GM21360 (cell line): Measurements from ENCODE around the gene ASAP2.

Source experiments
- ATAC-seq: cut with Tn5 transposase; IDR thresholded peaks from one replicate; pipeline ENCODE4 v1.9.1; 2021; ENCODE audit warnings: mild to moderate bottlenecking, moderate library complexity; ENCODE audit not compliant: unreplicated experiment

The ASAP2 gene

GRCh38 chr2:9373476-9373875 lies 166.9 kb downstream of the ASAP2 start:
- no peak for ATAC-seq

GRCh38 chr2:9374071-9374730 lies 167.6 kb downstream of the ASAP2 start:
- ATAC-seq: no peak

GRCh38 chr2:9375857-9376428 lies 169.3 kb downstream of the ASAP2 start:
- no peak for ATAC-seq

DNA sequence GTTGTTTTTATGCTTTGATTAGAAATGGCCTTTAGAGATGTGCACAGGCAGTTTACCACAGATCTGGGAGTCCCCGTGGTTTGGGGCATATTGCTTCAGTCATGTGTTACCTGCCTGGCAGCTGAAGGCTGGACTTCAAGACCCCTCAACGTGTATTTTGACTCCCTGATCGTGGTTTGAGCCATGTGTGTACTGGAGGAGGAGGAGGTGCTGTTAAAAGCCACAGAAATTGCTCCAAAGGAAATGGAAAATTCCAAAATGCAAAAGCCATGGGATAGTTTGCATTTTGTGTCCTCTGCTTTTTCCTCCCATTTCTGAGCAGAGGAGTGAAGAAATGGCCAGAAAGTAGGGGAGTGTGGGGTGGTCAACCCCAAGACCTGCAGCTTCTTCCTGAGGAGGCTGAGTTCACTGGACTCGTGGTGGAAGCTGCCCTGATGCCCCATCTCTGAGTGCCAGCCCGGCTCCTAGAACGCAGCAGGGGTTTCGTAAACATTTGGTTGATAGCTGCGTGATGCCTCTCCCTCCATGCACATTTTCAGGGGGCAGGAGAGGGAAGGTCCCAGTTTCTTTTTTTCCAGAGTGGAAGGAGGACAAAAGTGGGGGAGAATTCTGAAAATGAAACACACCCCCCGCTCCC lies 171.0 kb downstream of the ASAP2 start:
- no peak for ATAC-seq

DNA sequence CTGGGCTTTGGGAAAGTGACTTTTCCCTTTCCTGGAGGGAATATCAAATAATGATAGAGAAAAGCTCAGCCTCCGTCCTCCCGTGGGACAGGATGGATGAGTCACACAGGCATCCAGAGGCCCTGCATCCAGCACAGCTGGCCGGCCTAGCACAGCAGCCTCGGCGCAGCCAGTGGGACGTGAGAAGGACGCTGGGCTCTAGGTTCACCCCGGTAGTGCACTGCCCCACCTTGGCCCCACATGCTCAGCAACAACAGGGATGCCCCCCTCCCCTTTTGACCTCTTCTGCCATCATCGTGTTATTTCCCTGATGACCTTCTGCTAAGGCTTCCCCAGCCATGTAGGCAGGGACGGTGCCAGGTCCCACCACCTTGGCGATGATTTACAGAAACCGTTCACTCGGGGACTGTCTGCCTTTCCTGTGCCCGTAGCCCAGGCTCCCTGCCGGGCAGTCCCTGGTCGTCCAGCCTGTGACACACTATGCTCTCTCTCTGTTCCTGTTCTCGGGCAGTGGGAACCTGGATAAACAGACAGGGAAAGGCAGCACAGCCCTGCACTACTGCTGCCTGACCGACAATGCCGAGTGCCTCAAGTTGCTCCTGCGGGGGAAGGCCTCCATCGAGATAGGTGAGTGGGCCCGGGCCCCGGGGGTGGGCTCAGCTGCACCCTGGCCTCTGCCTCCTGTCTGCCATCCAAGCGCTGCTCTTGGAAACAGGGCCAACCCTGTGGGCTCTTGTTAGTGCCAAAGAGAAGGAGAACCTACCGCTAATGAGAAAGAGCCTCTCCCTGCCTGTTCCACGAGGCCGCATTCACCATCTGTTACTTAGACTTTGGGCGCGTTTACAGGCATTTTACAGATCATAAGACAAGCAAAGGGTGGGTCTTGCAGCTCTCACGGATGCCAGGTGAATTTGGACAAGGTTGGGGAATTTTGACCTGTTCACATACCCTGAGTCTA lies 172.1 kb downstream of the ASAP2 start:
- no peak for ATAC-seq

- no peak for ATAC-seq
Measured at GRCh38 chr2:9379391-9379755, 172.8 kb downstream of the ASAP2 start.

DNA sequence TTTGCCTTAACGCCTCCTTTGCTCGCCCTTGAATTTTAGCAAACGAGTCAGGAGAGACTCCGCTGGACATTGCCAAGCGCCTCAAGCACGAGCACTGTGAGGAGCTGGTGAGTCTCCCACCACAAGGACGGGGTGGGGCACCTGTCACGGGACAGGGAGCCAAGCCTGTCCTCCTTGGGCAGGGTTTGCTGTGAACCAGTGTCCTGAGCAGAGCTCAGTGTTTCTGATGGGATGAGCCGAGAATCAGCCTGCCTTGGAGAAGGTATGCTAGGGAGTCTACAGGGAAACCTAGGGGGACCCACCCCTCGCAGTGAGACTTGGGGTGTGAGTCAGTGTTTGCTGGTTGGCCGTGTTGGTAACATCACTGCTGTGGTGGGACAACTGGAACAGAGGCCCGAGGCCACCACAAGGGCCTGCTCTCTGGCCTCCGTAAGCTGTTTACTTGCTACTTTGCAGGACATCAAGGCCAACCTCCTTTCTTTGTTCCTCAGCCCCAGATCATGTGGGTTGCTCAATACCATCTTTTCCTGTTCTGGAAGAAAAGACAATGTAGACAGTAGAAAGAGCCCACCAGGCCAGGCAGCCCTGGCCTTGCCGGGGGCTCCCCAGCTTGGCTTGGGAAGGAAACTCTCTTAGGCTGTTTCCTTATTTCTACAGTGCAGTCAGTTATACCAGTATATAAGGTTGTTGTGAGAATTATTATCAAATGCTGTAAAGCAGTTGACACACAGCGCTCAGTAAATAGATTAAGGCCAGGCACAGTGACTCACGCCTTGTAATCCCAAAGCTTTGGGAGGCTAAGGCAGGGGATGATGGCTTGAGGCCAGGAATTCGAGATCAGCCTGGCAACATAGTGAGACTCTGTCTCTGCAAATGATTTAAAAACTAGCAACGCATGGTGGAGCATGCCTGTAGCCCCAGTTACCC lies 174.4 kb downstream of the ASAP2 start:
- no peak for ATAC-seq

GRCh38 chr2:9382604-9383235 lies 176.1 kb downstream of the ASAP2 start:
- no peak for ATAC-seq

DNA sequence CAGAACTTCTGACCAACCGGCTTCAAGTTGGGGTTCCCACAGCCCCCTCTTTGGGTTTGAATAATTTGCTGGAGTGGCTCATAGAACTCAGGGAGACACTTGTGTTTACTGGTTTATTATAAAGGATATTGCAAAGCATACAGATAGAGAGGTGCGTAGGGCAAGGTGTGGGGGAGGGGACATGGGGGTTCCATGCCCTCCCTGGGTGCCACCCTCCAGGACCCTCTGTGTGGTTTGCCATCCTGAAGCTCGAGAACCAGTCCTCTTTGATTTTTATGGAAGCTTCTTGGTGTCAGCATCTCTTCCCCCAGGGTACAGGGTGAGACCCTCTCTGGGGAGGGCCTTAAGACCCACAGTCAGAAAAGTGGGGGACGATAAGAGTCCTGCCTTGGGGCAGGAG lies 177.9 kb downstream of the ASAP2 start:
- no peak for ATAC-seq

- ATAC-seq: no peak
Measured at GRCh38 chr2:9385841-9386240, 179.2 kb downstream of the ASAP2 start.

DNA sequence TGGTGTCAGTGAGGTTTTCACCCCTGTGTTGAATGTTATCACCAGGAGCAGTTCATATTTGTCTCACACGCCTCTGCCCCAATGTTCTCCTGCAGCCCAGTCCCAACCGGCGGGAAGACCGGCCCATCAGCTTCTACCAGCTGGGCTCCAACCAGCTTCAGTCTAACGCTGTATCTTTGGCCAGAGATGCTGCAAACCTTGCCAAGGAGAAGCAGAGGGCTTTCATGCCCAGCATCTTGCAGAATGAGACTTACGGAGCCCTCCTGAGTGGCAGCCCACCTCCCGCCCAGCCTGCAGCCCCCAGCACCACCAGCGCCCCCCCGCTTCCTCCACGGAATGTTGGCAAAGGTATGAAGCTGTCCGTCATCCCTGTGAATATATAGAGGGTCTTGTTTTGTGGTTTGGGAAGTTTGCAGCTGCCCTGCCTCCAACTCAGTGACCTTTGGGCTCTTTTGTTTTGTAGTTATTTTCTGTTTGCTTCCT lies 181.6 kb downstream of the ASAP2 start:
- no peak for ATAC-seq

- no peak for ATAC-seq
Measured at GRCh38 chr2:9388950-9389911, 182.6 kb downstream of the ASAP2 start.

GRCh38 chr2:9390151-9390850 lies 183.7 kb downstream of the ASAP2 start:
- ATAC-seq: no peak

DNA sequence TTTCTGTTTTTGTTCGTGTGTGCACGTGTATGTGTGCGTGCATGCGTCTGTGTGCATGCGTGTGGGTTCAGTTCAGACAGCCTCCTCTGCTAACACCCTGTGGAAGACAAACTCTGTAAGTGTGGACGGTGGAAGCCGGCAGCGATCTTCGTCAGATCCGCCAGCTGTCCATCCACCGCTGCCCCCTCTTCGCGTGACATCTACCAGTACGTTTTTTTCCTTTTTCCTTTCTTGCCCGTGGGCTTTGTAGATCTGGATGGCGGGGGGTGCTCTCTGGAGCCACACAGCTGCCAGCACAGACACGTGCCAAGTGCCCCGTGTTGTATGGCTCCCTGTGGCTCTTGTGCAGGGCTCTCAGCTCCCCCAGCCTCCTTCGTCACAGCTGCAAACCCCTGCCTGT lies 184.4 kb downstream of the ASAP2 start:
- ATAC-seq: no peak

- no peak for ATAC-seq
Measured at GRCh38 chr2:9391961-9392720, 185.5 kb downstream of the ASAP2 start.

DNA sequence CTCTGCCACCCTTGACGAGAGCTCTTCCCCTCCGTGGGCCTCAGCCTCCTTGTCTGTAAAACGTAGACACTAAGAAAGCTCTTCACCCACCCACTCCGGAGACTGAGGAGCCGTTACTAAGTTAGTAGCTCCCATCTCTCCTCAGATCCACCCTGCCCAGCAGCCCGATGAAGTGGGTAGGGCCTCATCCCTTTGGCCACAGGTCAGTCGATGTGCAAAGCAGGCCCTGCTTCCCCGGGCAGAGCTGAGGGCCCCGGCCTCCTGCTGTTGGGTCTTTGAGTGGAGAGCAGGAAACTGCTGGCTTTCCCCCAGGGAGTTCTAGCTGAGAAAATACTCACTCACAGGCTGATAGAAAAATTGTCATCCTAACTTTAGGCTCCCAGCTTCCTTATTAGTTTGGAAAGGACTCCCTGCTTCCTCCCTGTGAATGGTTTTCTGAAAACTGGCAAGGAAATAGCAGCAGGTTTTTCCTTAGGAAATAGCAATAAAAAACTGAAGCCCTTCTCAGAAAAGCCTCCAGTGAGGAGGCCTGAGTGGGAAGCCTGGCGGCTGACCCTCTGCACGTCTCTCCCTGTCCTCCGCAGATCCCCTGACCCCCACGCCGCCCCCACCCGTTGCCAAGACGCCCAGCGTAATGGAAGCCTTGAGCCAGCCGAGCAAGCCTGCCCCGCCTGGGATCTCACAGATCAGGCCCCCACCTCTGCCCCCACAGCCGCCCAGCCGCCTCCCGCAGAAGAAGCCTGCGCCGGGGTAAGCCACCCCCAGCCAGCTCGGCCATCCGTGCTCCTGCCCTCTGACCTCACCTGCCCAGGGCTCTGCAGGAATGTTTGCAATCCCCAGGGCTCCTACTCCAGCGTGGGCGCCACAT lies 186.5 kb downstream of the ASAP2 start:
- no peak for ATAC-seq
